CD4-positive, alpha-beta T cell treated with Interleukin-6 at 100 ng/mL for 8 hours (primary cell): ENCODE data around the gene CDKN1C.
"Not testable (repeated sequence)": the region's sequence is repeated elsewhere in the genome, so short reads cannot be mapped to it uniquely, and the experiment has no call there.

Experiments
- DNase-seq: peaks from one replicate; pipeline ENCODE4 v3.0.0-alpha.2; 2020; ENCODE audit warnings: mixed read lengths, low spot score

Gene CDKN1C

DNA sequence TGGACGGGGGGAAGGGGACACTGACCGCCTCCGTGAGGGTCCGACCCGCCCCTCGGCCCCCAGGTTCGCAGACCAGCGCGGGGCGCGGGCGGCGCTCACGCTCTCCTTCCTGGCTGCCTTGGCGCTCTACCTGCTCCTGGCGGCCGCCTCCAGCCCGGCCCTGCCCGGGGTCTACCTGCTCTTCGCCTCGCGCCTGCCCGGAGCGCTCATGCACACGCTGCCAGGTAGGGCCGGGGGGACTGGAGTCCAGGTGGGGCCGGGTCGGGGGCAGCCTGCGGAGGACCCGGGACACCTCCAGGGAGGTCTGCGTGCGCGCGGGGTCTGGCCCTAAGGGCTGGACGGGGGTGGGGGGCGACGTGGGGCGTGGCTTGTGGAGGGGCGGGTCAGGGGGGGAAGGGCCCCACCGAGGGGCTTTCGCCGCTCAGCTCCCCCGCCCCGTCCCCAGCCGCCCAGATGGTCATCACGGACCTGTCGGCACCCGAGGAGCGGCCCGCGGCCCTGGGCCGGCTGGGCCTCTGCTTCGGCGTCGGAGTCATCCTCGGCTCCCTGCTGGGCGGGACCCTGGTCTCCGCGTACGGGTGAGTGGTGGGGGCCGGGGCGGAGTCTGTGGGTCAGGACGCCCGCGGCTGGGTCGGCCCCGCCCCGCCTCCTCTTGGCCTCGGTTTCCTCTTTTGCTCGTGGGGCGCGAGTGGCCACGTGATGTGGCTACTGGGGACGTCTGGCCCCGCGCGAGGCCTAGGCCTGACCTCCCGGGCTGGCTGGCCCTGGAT is 23.7 kb upstream of the CDKN1C start:
- DNase-seq, result no peak

GRCh38 chr11:2908130-2908529 is 22.6 kb upstream of the CDKN1C start:
- no peak for DNase-seq

DNA sequence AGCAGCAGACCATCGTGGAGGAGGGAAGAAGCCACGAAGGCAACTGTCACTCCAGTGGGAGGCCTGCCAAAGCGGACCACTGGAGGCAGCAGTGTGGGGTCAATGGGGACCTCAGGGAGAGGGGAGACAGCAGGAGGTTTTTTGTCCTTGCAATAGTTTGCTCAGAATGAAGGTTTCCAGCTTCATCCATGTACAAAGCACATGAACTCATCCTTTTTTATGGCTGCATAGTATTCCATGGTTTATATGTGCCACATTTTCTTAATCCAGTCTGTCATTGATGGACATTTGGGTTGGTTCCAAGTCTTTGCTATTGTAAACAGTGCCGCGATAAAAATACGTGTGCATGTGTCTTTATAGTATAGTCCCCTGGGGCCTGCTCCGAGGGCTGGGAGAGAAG is 19.7 kb upstream of the CDKN1C start:
- not testable (repeated sequence) for DNase-seq

- no peak for DNase-seq
Measured at GRCh38 chr11:2904153-2905052, 18.8 kb upstream of the CDKN1C start.

DNA sequence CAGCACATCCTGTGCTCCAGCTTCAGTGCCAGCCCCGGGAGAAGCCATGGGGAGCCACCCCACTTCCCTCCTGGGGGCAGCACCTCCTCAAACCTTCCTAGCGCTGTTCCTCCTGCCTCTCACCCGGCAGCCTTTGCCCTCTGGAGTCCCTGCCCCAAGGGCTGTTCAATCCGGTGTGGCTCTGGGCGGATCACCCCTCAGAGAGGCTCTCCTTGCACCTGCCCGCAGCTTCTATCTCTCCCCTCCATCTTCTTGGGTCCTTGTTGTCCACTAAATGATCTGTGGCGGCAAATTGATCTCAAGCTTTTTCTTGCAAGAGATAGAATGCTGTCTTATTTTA is 18.1 kb upstream of the CDKN1C start:
- no peak for DNase-seq

GRCh38 chr11:2902784-2903671 is 17.5 kb upstream of the CDKN1C start:
- DNase-seq, result no peak

- peak; percentile 96 for DNase-seq
Measured at GRCh38 chr11:2901854-2902783, 16.5 kb upstream of the CDKN1C start.

DNA sequence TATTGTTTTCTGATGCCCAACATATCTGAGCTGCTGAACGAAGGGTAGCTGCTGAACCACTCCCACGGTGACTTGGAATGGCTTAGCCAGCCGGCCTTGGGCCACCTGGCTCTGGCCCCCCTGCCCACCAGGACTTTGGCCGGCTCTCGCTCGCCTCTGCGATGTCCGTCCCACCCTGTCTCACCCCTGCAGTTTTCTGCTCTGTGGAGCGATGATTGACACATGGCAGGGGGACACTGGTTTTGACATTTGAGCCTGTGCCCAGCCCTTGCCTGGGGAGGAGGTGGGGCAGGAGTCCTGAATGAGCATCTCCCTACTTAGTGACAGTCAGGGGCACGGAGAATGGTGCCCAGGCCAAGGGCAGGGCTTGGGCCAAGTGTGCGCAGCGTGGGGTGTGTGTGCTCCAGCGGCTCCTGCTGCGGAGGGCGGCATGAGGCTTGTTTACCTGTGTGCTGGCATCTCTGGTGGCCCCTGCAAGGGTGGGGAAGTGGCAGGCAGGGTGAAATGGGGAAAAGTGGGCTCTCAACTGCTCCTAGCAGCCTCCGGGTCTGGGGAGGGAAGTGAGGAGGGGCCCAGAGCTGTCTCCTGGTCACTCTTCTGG is 15.7 kb upstream of the CDKN1C start:
- no peak for DNase-seq

DNA sequence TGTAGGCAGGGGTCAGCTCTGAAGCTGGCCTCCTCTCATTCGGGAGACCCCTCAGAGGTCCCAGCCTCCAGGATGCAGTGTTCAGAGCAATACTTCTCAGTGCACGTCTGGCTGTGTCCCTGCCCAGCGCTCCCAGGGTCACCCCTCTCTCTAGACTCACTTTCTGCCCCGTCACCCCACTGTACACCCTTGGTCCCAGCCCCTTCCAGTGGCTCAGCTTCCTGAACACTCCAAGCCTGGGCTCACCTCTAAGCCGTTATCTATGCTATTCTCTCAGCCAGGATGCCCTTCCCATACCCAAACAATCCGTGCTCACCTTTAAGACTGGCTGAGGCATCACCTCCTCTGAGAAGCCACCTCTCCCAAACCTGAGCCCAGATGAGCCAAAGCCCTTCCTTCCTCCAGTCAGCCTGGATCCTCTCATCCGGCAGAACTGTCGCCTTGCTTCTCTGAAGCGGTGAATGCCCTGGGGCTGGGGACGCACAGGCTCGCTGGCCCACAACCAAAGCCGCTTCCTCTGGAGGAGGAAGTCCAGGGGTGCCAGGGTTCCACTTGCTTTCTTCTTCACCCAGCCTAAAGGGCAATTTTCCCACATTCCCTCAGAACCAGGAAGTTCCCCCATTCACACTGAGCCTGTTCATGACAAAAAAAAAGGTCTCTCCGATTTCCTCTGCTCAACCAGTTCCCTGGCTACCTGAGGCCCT is 13.7 kb upstream of the CDKN1C start:
- no peak for DNase-seq

- DNase-seq, result peak; percentile 72
Measured at GRCh38 chr11:2898366-2899079, 12.9 kb upstream of the CDKN1C start.

DNA sequence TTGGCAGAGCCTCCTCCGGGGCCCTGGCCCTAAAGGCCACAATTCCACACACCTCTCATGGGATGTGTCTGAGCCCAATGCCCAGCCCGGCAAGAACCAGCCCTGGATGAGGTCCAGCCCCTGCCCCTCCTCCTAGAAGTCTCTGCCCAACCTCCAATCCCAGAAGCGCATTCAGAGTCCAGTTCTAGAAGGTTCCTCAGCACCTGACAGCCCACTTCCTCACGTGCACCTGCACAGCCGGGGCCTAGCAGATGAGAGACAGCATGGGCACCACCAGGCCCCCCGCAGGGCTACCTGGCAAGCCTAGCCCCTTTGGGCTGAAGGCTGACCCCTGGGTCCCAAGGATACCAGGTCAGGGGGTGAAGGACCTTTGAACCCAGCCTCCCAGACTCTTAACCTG is 11.5 kb upstream of the CDKN1C start:
- DNase-seq, result no peak

DNA sequence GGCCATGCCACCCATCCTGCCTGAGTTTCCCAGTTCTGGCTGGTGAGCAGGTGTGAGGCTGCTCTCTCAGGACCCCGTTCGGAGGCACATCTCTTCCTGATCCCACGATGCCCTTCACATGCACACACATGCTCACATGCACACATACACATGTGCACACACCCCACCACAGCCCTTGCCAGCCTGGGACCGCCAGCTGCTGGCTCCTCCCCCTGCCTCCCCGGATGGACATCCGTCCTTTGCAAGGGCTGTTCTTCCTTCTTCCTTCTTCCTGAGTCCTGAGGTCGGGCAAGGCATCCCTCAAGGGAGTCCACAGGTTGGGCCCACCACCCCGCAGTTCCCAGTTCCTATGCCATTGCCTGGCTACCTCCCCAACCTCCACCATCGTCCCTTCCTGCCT is 10.5 kb upstream of the CDKN1C start:
- DNase-seq, result no peak

- DNase-seq, result no peak
Measured at GRCh38 chr11:2893935-2894334, 8.4 kb upstream of the CDKN1C start.

- DNase-seq, result peak; percentile 51
Measured at GRCh38 chr11:2892967-2893528, 7.5 kb upstream of the CDKN1C start.

GRCh38 chr11:2892215-2892966 is 6.8 kb upstream of the CDKN1C start:
- peak; percentile 85 for DNase-seq

- no peak for DNase-seq
Measured at GRCh38 chr11:2891326-2892214, 6.0 kb upstream of the CDKN1C start.
